ENCODE measurements around the gene TRAPPC3L.

DNA sequence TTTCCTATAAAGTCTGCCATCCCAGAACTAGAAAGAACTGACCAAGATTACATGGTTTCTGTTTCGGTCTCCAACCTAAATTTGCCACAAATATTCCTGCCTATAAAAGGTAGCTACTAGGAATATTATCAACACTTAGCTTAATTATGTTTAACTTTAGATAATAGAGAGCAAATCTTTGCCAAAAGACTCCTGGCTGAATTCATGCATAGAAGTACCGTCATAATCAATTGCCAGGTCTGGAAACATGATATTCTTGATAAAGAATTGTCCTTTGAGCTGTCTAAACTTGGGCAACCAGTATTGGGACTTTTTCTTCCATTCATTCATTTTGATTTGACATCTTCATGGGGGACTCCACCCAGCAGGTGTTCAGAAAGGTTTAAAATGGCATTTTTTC, 61.9 kb downstream of the TRAPPC3L start:
- TF ChIP-seq POLR2A (IDR thresholded peaks at IDR 0.05): no peak
- TF ChIP-seq, protein P1, sequence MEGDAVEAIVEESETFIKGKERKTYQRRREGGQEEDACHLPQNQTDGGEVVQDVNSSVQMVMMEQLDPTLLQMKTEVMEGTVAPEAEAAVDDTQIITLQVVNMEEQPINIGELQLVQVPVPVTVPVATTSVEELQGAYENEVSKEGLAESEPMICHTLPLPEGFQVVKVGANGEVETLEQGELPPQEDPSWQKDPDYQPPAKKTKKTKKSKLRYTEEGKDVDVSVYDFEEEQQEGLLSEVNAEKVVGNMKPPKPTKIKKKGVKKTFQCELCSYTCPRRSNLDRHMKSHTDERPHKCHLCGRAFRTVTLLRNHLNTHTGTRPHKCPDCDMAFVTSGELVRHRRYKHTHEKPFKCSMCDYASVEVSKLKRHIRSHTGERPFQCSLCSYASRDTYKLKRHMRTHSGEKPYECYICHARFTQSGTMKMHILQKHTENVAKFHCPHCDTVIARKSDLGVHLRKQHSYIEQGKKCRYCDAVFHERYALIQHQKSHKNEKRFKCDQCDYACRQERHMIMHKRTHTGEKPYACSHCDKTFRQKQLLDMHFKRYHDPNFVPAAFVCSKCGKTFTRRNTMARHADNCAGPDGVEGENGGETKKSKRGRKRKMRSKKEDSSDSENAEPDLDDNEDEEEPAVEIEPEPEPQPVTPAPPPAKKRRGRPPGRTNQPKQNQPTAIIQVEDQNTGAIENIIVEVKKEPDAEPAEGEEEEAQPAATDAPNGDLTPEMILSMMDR (IDR thresholded peaks at IDR 0.05): no peak
